ENCODE measurements around the gene NPLOC4.
A peak's percentile ranks its signal among the peaks of the same experiment; 100 is the strongest.

NPLOC4 gene

DNA sequence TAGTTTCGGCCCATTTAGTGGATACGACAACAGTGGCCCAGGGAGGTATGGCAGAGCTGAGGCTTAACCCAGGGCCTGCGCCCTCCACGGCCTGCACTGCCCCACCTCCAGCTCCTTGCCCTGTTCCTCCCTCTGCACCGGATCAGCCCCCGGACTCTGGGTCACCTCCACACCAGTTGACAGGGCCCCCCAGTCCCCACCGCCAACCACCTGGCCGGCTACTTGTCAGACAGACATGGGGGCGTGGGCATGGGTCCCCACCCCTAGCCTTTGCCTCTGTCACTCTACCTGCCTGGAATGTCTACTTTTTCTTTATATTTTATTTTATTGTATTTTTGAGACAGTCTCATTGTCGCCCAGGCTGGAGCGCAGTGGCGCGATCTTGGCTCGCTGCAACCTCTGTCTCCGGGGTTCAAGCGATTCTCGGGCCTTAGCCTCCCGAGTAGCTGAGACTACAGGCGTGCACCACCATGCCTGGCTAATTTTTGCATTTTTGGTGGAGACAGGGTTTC is 121.3 kb downstream of the NPLOC4 start:
- DNase-seq = no peak

DNA sequence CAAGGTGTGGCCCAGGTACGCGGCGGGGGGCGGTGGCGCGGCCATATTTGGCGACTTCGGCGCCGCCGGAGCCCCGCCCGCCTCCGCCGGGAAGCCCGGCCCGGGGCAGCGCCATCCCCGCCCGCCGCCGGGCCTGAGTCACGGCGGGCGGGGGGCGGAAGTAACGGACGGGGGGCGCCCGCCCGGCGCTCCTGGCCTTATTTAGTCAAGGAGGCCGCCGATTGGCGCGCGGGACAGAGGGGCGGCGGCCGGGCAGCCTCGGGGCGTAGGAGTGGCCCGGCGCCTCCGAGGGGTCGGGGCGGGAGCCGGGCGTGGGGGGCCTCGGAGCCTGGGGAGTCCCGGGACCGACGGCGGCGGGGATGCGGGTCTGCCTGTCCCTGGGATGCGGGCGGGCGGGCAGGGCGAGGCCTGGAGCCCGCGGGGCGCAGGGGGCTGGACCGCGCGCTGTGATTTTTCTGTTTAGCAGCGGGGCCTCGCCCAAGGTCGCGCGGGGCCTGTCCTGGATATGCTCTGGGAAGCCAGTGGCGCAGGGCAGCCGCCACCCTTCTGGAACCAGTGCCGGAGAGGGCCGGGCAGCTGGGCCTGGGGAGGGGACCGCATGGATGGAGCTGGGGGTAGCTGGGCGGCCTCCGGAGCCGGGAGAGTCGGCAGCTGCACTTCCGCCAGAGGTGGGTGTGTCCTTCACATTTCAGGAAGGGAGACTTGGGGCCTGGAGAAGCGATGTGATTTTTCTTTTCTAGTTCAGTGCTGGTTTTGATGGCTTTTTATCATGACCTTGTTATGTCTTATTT is 122.0 kb downstream of the NPLOC4 start:
- peak; percentile 90 for DNase-seq

DNA sequence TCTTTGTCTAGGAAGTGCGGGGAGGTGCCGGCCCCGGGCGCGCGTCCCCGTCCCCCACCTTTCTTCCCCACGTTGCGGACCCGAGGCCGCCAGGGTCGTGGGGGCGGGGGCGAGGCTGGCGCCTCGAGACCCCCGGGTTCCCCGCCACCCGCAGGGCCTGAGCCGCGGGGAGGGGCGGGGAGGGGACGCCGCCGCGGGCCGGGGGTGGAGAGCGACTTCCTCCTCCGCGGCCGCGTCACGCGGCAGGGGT is 122.5 kb downstream of the NPLOC4 start:
- DNase-seq = peak; percentile 81

DNA sequence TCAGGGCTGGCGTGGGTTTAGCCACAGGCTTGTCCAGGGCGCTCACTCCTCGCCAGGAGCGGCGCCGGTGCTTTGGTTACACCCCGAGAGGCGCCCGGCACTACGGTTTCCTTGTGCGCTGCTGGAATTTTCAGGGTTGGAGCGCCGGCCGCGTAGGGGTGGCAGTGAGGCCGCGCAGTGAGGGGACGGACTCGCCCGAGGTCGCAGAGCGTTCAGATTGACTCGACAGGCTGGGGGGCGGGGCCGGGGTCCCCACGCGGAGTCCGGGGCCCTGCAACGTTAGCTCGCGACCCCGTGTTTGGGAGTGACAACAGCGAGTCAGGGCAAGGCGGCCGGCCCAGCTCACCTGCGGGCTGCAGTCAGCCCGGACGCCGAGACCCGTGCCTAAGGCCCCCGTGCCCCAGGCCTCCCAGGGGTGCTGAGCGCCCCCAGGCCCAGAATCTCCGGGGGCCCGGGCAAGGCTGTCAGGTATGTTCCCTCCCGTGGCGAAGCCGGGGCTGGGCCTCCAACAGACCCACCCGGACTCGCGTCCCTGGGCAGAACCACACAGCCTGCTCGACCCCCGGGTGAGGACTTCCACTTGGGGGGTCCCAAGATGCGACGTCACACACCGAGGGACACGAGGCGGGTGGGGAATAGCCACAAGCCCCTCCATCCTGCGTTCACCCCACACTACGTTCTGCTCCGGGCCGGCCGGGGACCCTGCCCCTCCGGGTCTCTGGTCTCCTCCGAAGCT is 123.0 kb downstream of the NPLOC4 start:
- DNase-seq = peak; percentile 76

DNA sequence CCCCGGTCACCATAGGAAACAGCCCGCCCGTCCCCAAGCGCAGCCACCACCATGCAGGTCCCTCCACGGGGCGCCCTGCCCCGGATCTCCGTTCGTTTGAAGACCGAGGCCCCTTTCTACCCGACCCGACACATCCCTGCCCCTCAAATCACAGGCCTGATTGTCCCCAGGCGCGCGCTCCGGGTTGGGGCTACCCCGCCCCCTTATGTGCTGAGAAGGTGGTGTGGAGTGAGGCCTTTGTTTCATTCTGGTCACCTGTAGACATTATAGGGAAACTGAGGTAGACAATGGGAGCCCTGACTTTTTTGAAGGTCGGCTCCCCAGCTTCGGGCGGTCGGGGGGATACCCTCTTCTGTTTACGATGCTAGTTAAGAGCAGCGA is 123.5 kb downstream of the NPLOC4 start:
- peak; percentile 85 for DNase-seq

DNA sequence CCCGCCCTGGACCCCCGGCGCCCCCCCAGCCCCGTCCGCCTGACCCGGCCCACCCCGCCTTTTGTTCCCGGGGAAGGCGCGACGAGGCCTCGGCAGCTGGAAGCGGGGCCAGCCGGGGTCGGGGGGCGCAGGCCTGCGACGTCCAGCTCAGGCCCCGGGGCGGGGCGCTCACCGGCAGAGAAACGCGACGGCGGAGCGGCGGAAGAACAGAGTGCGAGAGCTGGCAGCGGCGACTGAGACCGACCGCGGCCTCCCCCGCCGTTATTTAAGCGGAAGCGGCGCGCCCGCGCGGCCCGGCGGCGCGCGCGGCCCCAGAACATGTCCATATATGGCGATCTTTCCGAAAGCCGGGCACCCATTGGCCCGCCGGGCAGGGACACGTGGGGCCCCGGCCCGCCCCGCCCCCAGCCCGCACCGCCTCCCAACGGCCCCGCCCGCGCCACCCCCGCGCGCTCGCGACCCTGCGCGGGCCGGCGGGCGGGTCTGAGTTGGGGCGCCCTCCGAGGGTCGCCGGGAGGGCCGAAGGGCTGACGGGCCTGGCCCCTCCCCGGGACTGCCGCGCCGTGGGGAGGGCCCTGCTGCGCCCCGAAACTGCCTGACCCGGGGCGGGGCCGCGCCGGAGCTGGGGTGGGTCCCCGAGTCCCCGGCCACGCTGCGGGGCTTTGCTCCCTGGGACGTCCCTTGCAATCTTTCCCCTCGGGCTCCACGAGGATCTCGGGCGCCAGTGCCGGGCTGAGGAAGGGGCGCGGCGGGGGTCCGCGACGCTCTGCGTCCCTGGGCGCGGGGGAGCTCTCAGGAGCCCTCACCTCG is 124.1 kb downstream of the NPLOC4 start, which contains the start of gene ACTG1:
Gene ACTG1 (minus strand): TSS at position 238 of the 810 bp plus-strand sequence. CDS start 445 bp downstream, outside the sequence.
- DNase-seq = peak; percentile 94

DNA sequence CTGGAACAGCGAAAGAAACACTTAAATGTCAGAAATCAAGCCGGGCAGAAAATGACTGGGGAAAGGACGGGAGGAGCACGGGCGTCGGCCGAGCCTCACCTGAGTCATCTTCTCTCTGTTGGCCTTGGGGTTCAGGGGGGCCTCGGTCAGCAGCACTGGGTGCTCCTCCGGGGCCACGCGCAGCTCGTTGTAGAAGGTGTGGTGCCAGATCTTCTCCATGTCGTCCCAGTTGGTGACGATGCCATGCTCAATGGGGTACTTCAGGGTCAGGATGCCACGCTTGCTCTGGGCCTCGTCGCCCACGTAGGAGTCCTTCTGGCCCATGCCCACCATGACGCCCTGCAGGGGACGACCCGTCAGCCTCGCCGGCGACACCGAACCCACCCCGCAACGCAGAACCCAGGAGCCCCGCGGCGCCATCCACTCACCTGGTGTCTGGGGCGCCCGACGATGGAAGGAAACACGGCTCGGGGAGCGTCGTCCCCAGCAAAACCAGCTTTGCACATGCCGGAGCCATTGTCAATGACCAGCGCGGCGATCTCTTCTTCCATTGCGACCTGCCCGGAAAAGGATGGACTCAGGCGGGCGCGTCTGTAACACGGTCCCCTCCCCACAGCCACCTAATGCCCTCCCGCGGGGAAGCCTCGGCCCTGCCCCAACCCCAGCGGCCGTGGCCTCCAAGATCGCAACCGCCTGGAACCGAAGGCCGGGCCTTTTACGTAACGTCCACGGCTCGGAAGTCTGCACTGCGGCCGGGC is 124.9 kb downstream of the NPLOC4 start:
- no peak for DNase-seq

DNA sequence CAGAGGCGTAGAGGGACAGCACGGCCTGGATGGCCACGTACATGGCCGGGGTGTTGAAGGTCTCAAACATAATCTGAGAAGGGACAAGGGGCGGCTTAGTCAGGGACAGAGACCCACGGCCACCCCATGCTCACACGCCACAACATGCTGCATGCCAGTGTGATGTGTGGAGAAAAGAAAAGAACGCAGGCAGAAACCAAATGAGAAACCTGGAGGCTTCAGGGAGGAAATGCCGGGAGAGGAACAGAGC is 125.4 kb downstream of the NPLOC4 start:
- no peak for DNase-seq

DNA sequence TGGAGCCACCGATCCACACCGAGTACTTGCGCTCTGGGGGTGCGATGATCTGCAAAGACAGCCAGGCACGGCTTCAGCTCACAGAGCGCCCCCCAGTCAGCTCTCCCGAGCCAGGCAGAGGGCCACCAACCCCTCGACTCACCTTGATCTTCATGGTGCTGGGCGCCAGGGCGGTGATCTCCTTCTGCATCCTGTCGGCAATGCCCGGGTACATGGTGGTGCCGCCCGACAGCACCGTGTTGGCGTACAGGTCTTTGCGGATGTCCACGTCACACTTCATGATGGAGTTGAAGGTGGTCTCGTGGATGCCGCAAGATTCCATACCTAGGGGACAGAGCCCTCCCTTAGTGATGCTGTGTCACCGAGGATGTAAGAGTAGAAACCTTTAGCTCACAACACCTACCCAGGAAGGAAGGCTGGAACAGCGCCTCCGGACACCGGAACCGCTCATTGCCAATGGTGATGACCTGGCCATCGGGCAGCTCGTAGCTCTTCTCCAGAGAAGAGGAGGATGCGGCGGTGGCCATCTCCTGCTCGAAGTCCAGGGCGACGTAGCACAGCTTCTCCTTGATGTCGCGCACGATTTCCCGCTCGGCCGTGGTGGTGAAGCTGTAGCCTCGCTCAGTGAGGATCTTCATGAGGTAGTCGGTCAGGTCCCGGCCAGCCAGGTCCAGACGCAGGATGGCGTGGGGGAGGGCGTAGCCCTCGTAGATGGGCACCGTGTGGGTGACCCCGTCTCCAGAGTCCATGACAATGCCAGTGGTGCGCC is 125.9 kb downstream of the NPLOC4 start:
- peak; percentile 45 for DNase-seq

DNA sequence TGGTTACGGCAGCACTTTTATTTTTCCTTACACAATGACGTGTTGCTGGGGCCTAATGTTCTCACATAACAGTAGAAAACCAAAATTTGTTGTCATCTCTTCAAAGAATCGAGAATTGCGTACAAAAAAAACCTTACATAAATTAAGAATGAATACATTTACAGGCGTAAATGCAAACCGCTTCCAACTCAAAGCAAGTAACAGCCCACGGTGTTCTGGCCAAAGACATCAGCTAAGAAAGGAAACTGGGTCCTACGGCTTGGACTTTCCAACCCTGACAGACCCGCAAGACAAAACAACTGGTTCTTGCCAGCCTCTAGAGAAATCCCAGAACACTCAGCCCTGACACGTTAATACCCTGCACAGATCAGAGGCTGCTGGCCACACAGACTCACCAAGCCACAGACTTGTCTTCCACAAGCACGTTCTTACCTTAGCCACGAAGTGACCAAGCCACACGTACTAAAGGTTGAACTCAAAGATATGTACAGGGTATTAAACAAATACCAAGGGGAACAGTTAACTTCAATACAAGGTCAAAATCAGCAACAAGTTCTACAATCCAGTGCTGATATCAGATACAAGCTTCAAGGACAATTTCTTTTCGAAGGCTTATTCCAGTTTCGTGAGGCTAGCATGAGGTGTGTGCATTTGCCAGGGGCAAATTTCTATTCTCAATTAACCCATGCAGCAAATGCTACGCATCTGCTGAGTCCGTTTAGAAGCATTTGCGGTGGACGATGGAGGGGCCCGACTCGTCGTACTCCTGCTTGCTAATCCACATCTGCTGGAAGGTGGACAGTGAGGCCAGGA is 126.7 kb downstream of the NPLOC4 start:
- no peak for DNase-seq

DNA sequence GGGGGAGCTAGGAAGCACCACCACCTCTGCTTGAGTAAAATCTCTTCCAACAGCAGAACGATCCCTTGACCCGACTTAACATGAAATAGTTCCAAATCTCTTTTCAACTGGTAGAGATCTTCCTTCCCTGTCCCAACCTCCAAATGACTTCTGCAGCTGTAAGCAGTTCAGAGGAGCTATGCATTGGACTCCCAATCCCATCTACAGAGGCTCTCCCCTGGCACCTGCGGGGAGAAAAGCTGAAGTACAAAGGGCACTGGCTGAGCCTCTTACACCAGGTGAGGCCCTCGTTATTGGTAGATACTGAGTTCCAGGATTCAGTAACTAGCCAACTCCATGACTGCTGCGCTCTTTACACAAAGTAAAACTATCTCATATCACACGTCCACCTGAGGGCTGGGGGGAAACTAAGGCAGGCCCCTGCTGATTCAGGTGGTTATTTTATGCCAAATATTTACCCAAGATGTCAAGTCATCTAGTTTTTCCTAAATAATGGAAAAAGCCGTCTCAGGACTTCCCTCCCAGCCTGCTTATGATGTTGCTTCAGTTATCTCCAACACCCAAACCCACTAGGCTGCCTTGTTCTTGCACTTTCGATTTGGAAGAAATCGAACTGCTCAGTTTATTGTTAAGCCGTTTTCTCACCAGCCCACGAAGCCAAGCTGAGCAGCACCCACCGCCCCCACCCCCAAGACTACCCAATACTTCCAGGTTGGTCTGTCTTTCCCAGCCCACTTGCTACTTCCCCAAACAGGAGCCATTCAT is 127.5 kb downstream of the NPLOC4 start:
- peak; percentile 48 for DNase-seq

DNA sequence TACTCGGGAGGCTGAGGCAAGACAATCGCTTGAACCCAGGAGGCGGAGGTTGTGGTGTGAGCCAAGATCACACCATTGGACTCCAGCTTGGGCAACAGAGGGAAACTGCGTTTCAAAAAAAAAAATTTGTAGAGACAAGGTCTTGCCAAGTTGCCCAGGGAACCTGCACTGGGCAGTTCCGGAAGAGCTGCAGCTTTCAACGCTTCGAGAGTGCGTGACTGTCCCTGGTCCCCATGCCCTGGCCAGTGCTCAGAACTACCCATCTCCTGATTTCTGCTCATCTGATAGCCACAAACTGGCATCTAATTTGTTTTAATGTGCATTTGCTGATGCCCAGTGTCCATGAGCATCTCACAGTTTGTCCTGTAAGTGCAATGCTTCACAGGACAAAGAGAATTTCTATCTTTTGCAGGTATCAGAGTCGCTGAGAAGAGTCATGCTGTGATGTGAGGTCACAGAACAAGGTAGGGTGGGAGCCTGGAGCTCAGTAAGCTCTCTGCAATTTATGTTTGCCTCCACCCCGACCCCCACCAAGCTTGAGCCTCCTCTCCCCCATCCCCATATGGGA is 128.2 kb downstream of the NPLOC4 start:
- peak; percentile 50 for DNase-seq
